HEK293 (cell line): Measurements from ENCODE around the gene PRKCG.

ENCODE experiments used
- CTCF ChIA-PET: fragments of 350-600 bp; formaldehyde crosslinking; extraction: SDS; loops from one replicate; lab custom pipeline; 2021; ENCODE audit warnings: antibody characterized with exemption; lab: Yijun Ruan, JAX
- POLR2A ChIA-PET: fragments of 300-600 bp; formaldehyde crosslinking; extraction: SDS; loops from one replicate; lab custom pipeline; 2020; ENCODE audit warnings: antibody characterized with exemption, inconsistent platforms; lab: Yijun Ruan, JAX
- H3K27ac ChIP-seq: fragments of 200-500 bp; sonication (Bioruptor generic); 2 replicates; pipeline ENCODE4 v1.5.1; 2014; ENCODE audit warnings: low read depth, low read length, control low read depth, inconsistent platforms; ENCODE audit errors: extremely low read depth
- H3K36me3 ChIP-seq, 2 experiments: fragments of 200-500 bp in 1 of 2; sonication (Bioruptor generic) in 1 of 2; 1 replicate in 1 of 2; 2 replicates in 1 of 2; pipeline ENCODE4 v1.5.1; 2014 to 2017; ENCODE audit warnings: inconsistent platforms in 2 of 2, low read length in 2 of 2; ENCODE audit not compliant: control insufficient read depth in 2 of 2, insufficient read depth in 1 of 2
- H3K4me1 ChIP-seq: fragments of 200-500 bp; sonication (Bioruptor generic); 2 replicates; pipeline ENCODE4 v1.5.1; 2014; ENCODE audit warnings: mild to moderate bottlenecking, low read length, inconsistent platforms; ENCODE audit not compliant: control insufficient read depth, insufficient read depth
- H3K4me3 ChIP-seq: 2 replicates; pipeline ENCODE4 v1.5.1; 2011; ENCODE audit warnings: low read depth, mild to moderate bottlenecking, control low read depth, low read length, moderate library complexity
- H3K9me3 ChIP-seq: fragments of 200-500 bp; sonication (Bioruptor generic); 2 replicates; pipeline ENCODE4 v1.5.1; 2014; ENCODE audit warnings: low read depth, low read length, inconsistent platforms; ENCODE audit not compliant: control insufficient read depth, insufficient read depth
- ATF2 ChIP-seq: fragments of 450-650 bp; formaldehyde crosslinking; IDR thresholded peaks from 2 replicates; pipeline ENCODE4 v1.5.1; 2016; ENCODE audit warnings: missing biosample characterization, missing genetic modification characterization, low read depth
- EGR2 ChIP-seq: fragments of 450-650 bp; formaldehyde crosslinking; IDR thresholded peaks from 2 replicates; pipeline ENCODE4 v1.5.1; 2016; ENCODE audit warnings: low read depth, missing biosample characterization, missing genetic modification characterization
- PATZ1 ChIP-seq: fragments of 450-650 bp; formaldehyde crosslinking; IDR thresholded peaks from 2 replicates; pipeline ENCODE4 v1.5.1; 2016; ENCODE audit warnings: missing biosample characterization, missing genetic modification characterization
- PRDM1 ChIP-seq: fragments of 450-650 bp; formaldehyde crosslinking; IDR thresholded peaks from 2 replicates; pipeline ENCODE4; 2016; ENCODE audit warnings: missing biosample characterization, missing genetic modification characterization
- SCRT2 ChIP-seq: fragments of 450-650 bp; formaldehyde crosslinking; IDR thresholded peaks from 2 replicates; pipeline ENCODE4 v1.5.1; 2016; ENCODE audit warnings: missing biosample characterization, missing genetic modification characterization
- SETDB1 ChIP-seq: IDR thresholded peaks from one replicate; pipeline ENCODE4 v1.6.1; 2017; ENCODE audit warnings: mild to moderate bottlenecking, low read length, moderate library complexity, mixed read lengths; ENCODE audit not compliant: insufficient read length
- YY2 ChIP-seq: fragments of 450-650 bp; formaldehyde crosslinking; IDR thresholded peaks from 2 replicates; pipeline ENCODE4 v1.5.1; 2016; ENCODE audit warnings: missing biosample characterization, missing genetic modification characterization
- ZBTB17 ChIP-seq: fragments of 450-650 bp; formaldehyde crosslinking; IDR thresholded peaks from 2 replicates; pipeline ENCODE4 v1.5.1; 2016; ENCODE audit warnings: missing biosample characterization, missing genetic modification characterization
- ZBTB49 ChIP-seq: fragments of 450-650 bp; formaldehyde crosslinking; IDR thresholded peaks from 2 replicates; pipeline ENCODE4 v1.5.1; 2016; ENCODE audit warnings: missing biosample characterization, missing genetic modification characterization, low read depth
- ZBTB7A ChIP-seq: fragments of 450-650 bp; formaldehyde crosslinking; IDR thresholded peaks from 2 replicates; pipeline ENCODE4 v1.5.1; 2016; ENCODE audit warnings: low read depth, missing biosample characterization, missing genetic modification characterization
- ZFP3 ChIP-seq: fragments of 450-650 bp; formaldehyde crosslinking; IDR thresholded peaks from 2 replicates; pipeline ENCODE4 v1.5.1; 2016; ENCODE audit warnings: low read depth, missing biosample characterization, missing genetic modification characterization
- ZFP37 ChIP-seq: fragments of 450-650 bp; formaldehyde crosslinking; IDR thresholded peaks from 2 replicates; pipeline ENCODE4 v1.5.1; 2016; ENCODE audit warnings: missing biosample characterization, missing genetic modification characterization
- ZIC2 ChIP-seq: fragments of 450-650 bp; formaldehyde crosslinking; IDR thresholded peaks from 2 replicates; pipeline ENCODE4 v1.5.1; 2016; ENCODE audit warnings: missing biosample characterization, missing genetic modification characterization
- ZNF175 ChIP-seq: fragments of 450-650 bp; formaldehyde crosslinking; IDR thresholded peaks from 2 replicates; pipeline ENCODE4 v1.5.1; 2016; ENCODE audit warnings: missing biosample characterization, missing genetic modification characterization
- ZNF184 ChIP-seq: fragments of 450-650 bp; IDR thresholded peaks from 2 replicates; pipeline ENCODE4 v1.5.1; 2018; ENCODE audit warnings: missing biosample characterization, mild to moderate bottlenecking, missing genetic modification characterization
- ZNF221 ChIP-seq: fragments of 450-650 bp; formaldehyde crosslinking; IDR thresholded peaks from 2 replicates; pipeline ENCODE4 v1.5.1; 2017; ENCODE audit warnings: missing biosample characterization, missing genetic modification characterization, borderline replicate concordance
- ZNF23 ChIP-seq: fragments of 450-650 bp; formaldehyde crosslinking; IDR thresholded peaks from 2 replicates; pipeline ENCODE4 v1.5.1; 2016; ENCODE audit warnings: missing biosample characterization, missing genetic modification characterization, borderline replicate concordance
- ZNF366 ChIP-seq: fragments of 450-650 bp; formaldehyde crosslinking; conservative IDR thresholded peaks from 2 replicates; pipeline ENCODE4 v1.5.1; 2016; ENCODE audit warnings: missing biosample characterization, missing genetic modification characterization
- ZNF549 ChIP-seq: fragments of 450-650 bp; IDR thresholded peaks from 2 replicates; pipeline ENCODE4 v1.5.1; 2018; ENCODE audit warnings: missing biosample characterization, missing genetic modification characterization, mild to moderate bottlenecking, inconsistent platforms, moderate library complexity
- ZNF580 ChIP-seq: fragments of 450-650 bp; formaldehyde crosslinking; IDR thresholded peaks from 2 replicates; pipeline ENCODE4 v1.5.1; 2016; ENCODE audit warnings: missing biosample characterization, missing genetic modification characterization
- ZNF596 ChIP-seq: fragments of 450-650 bp; IDR thresholded peaks from 2 replicates; pipeline ENCODE4 v1.5.0; 2018; ENCODE audit warnings: missing biosample characterization, mild to moderate bottlenecking, missing genetic modification characterization, moderate library complexity
- ZNF610 ChIP-seq: fragments of 450-650 bp; formaldehyde crosslinking; IDR thresholded peaks from 2 replicates; pipeline ENCODE4 v1.5.1; 2016; ENCODE audit warnings: missing biosample characterization, missing genetic modification characterization, borderline replicate concordance
- ZNF654 ChIP-seq: fragments of 450-650 bp; formaldehyde crosslinking; IDR thresholded peaks from 2 replicates; pipeline ENCODE4 v1.5.1; 2016; ENCODE audit warnings: low read depth, missing biosample characterization, missing genetic modification characterization
- ZSCAN30 ChIP-seq: fragments of 450-650 bp; IDR thresholded peaks from 2 replicates; pipeline ENCODE4 v1.5.1; 2018; ENCODE audit warnings: missing biosample characterization, mild to moderate bottlenecking, missing genetic modification characterization, moderate library complexity

The PRKCG gene

GRCh38 chr19:53944933-53945332 lies 62.9 kb downstream of the PRKCG start:
- ChIA-PET CTCF (interaction anchor here (0.6 to 1.0 kb wide), 4 partner anchors 79 to 152 kb away, joined by 4 to 5 read pairs (median 4); no protein-coding TSS in a partner anchor), POLR2A (interaction anchor here (1.3 kb wide), 1 partner anchor 36 kb away, joined by 4 read pairs; no protein-coding TSS in a partner anchor)
- no peaks in the 10 kb centered on the region for H3K36me3 ChIP-seq
- H3K4me3 ChIP-seq: no peak overlapping the region
- H3K4me1 ChIP-seq: no peaks in the 10 kb centered on the region
- H3K27ac ChIP-seq: no peak overlapping the region
- H3K9me3 ChIP-seq: no peaks in the 10 kb centered on the region
- TF ChIP-seq ZFP3 (tag by site-specific recombination) (no peak), ZNF596 (tag by site-specific recombination) (no peak), ZBTB49 (tag by site-specific recombination) (no peak), PATZ1 (tag by site-specific recombination) (no peak), YY2 (tag by site-specific recombination) (no peak), ZIC2 (tag by site-specific recombination) (no peak), ZNF549 (tag by site-specific recombination) (no peak), ZFP37 (no peak), ZSCAN30 (tag by site-specific recombination) (no peak), ZNF175 (tag by site-specific recombination) (no peak), PRDM1 (tag by site-specific recombination) (no peak), ZNF221 (tag by site-specific recombination) (no peak), ZNF366 (tag by site-specific recombination) (no peak), ZNF580 (tag by site-specific recombination) (no peak)

GRCh38 chr19:53945441-53945840 lies 63.4 kb downstream of the PRKCG start:
- H3K4me3 ChIP-seq: no peak overlapping the region
- no peaks in the 10 kb centered on the region for H3K4me1 ChIP-seq
- H3K36me3 ChIP-seq: no peaks in the 10 kb centered on the region
- CTCF ChIA-PET: interaction anchor here (0.6 to 1.0 kb wide), 4 partner anchors 79 to 152 kb away, joined by 4 to 5 read pairs (median 4); no protein-coding TSS in a partner anchor
- POLR2A ChIA-PET: interaction anchor here (1.3 kb wide), 1 partner anchor 35 kb away, joined by 4 read pairs; no protein-coding TSS in a partner anchor
- no peak for TF ChIP-seq EGR2
- TF ChIP-seq ZNF23 (tag by site-specific recombination): peak; percentile 83; the same call in 1 of the 2 replicates
- TF ChIP-seq SETDB1: peak; percentile 29
- TF ChIP-seq ZNF654 (tag by site-specific recombination): no peak
- TF ChIP-seq ZBTB17 (tag by site-specific recombination): peak; percentile 99
- TF ChIP-seq ZNF184: no peak
- no peak for TF ChIP-seq ZBTB7A (tag by site-specific recombination)
- no peak for TF ChIP-seq ZNF610 (tag by site-specific recombination)
- no peak for TF ChIP-seq ATF2 (tag by site-specific recombination)
- TF ChIP-seq SCRT2 (tag by site-specific recombination): no peak
- no peak for TF ChIP-seq ZNF549 (tag by site-specific recombination)
- no peaks in the 10 kb centered on the region for H3K9me3 ChIP-seq
- H3K27ac ChIP-seq: no peak overlapping the region
